T-cell (primary cell): ENCODE results near the gene TMEM95. TPM values are rescaled to one million over a fixed set of nuclear protein-coding genes. Genes with fewer than 3 reads are reported as not detected.

Experiments
- ATAC-seq, 4 experiments: fragments of 200-7000 bp in 3 of 4; fragments of 150-1000 bp in 1 of 4; cut with Tn5 transposase; replicated peaks in 1 of 4; 1 replicate in 3 of 4; 2 replicates in 1 of 4; pipeline ENCODE4 v1.10.0; 2021; ENCODE audit warnings: moderate library complexity in 3 of 4, mild to moderate bottlenecking in 2 of 4, moderate number of reproducible peaks in 1 of 4
- CTCF ChIA-PET, 2 donors: fragments of 300-600 bp; sonication (Branson Sonifier 250); formaldehyde crosslinking; loops; one replicate each; lab custom pipeline; 2022; ENCODE audit warnings: antibody characterized with exemption in 2 of 2; lab: Charles Lee
- POLR2A ChIA-PET, 2 donors: fragments of 300-600 bp; sonication (Branson Sonifier 250); formaldehyde crosslinking; loops; one replicate each; lab custom pipeline; 2022; ENCODE audit warnings: antibody characterized with exemption in 2 of 2; lab: Charles Lee
- DNase-seq, 35 experiments: peaks; one replicate each; pipeline versions ENCODE4 v3.0.0 to v3.0.0-alpha.2; 2013 to 2023
- H3K27ac ChIP-seq: one replicate; pipeline ENCODE4 v1.5.1; 2013; ENCODE audit warnings: low read length
- H3K27me3 ChIP-seq, 2 experiments: replicated peaks in 1 of 2; 1 replicate in 1 of 2; 2 replicates in 1 of 2; pipeline versions ENCODE4 v1.6.1 to v1.7.0; 2013; ENCODE audit warnings: low read length in 1 of 2, mixed read lengths in 1 of 2; ENCODE audit not compliant: control insufficient read depth in 2 of 2, insufficient read depth in 2 of 2; ENCODE audit errors: extremely low read depth in 1 of 2
- H3K36me3 ChIP-seq, 2 donors: 1 replicate in 1 of 2; 2 replicates in 1 of 2; pipeline versions ENCODE4 v1.6.1 to v1.7.0; 2013; ENCODE audit warnings: low read length in 1 of 2; ENCODE audit not compliant: control insufficient read depth in 2 of 2, insufficient read depth in 1 of 2; ENCODE audit errors: extremely low read depth in 1 of 2
- H3K4me1 ChIP-seq, 2 experiments: 1 replicate in 1 of 2; 2 replicates in 1 of 2; pipeline versions ENCODE4 v1.6.1 to v1.7.0; 2013; ENCODE audit warnings: low read length in 2 of 2, mixed read lengths in 1 of 2; ENCODE audit not compliant: insufficient read depth in 2 of 2, control insufficient read depth in 1 of 2; ENCODE audit errors: extremely low read depth in 1 of 2
- H3K4me3 ChIP-seq, 2 donors: 1 replicate in 1 of 2; 2 replicates in 1 of 2; pipeline versions ENCODE4 v1.5.1 to v1.7.0; 2013; ENCODE audit warnings: mild to moderate bottlenecking in 2 of 2, low read length in 1 of 2, moderate library complexity in 1 of 2; ENCODE audit not compliant: control insufficient read depth in 1 of 2; ENCODE audit errors: extremely low read depth in 1 of 2
- H3K9me3 ChIP-seq: 2 replicates; pipeline ENCODE4 v1.7.0; 2013
- H3K27ac Mint-ChIP-seq, 2 donors: one replicate each; pipeline ENCODE4 v1.8.0; 2020 to 2021; ENCODE audit warnings: mild to moderate bottlenecking in 2 of 2, mixed read lengths in 2 of 2
- H3K27me3 Mint-ChIP-seq, 2 donors: one replicate each; pipeline ENCODE4 v1.8.0; 2021 to 2022; ENCODE audit warnings: mixed read lengths in 2 of 2
- H3K36me3 Mint-ChIP-seq: one replicate; pipeline ENCODE4 v1.8.0; 2021; ENCODE audit warnings: mixed read lengths
- H3K4me1 Mint-ChIP-seq, 3 donors: one replicate each; pipeline ENCODE4 v1.8.0; 2020 to 2022; ENCODE audit warnings: mixed read lengths in 3 of 3, mild to moderate bottlenecking in 1 of 3
- H3K4me3 Mint-ChIP-seq, 3 donors: one replicate each; pipeline ENCODE4 v1.8.0; 2020 to 2022; ENCODE audit warnings: mild to moderate bottlenecking in 3 of 3, mixed read lengths in 3 of 3, moderate library complexity in 3 of 3
- H3K9me3 Mint-ChIP-seq, 3 donors: one replicate each; pipeline ENCODE4 v1.8.0; 2020 to 2022; ENCODE audit warnings: mixed read lengths in 3 of 3
- WGBS: methylation state at CpG from one replicate; pipeline ENCODE4 v1.1.5; 2013; ENCODE audit warnings: missing lambda C conversion rate; ENCODE audit not compliant: insufficient coverage; 5-methylcytosine and 5-hydroxymethylcytosine counted together
- total RNA-seq, 35 experiments: library from RNA in 6 of 35; stranded (reverse) in 6 of 35; fragments of 120-200 nt in 1 of 35; gene quantifications; one replicate each; pipeline versions ENCODE4 v1.2.1 to v1.2.4 and lab custom pipeline; 2013 to 2026

TMEM95 gene
- total RNA-seq, 5 donors from 2014 or later (not counting 1 experiment from before 2014, with no cell fraction given): not detected

- Histone ChIP-seq H3K4me3 (no peak overlapping the region), H3K9me3 (no peaks in the 10 kb centered on the region), H3K27me3 (no peaks in the 10 kb centered on the region), H3K27ac (peak overlapping the region; percentile 16), H3K4me1 (peaks cover 11 to 50% of the 10 kb centered on the region in 2 experiments), H3K36me3 (peaks cover 13 to 37% of the 10 kb centered on the region in 2 donors)
- Mint-ChIP-seq H3K4me3 (peak overlapping the region; percentile 83 to 95 (median 94)), H3K27me3 (no peaks in the 10 kb centered on the region), H3K9me3 (no peaks in the 10 kb centered on the region), H3K27ac (peak overlapping the region; percentile 85 to 86), H3K4me1 (peaks cover 34 to 47% (median 42%) of the 10 kb centered on the region in 3 donors), H3K36me3 (peaks cover 2% of the 10 kb centered on the region)
- ATAC-seq (no peak), DNase-seq (no peak)
- POLR2A ChIA-PET: interaction anchor here in 1 of 2 donors (0.6 kb wide), 1 partner anchor 9 kb away, joined by 3 read pairs; no protein-coding TSS in a partner anchor
- WGBS: 100% methylated on average over 1 of the region's 1 CpG
- CTCF ChIA-PET: interaction anchor here in 1 of 2 donors (1.0 kb wide), 1 partner anchor 8 kb away, joined by 3 read pairs; the partner anchor contains the start of gene ACAP1
Observed at GRCh38 chr17:7328009-7328408, 26.9 kb upstream of the TMEM95 start.

- POLR2A ChIA-PET: interaction anchor here (0.6 to 1.3 kb wide), 2 partner anchors 8 to 254 kb away, joined by 3 to 5 read pairs; partner anchors contain the start of gene MPDU1 (in 1 of the 2)
- peaks cover 42 to 51% (median 47%) of the 10 kb centered on the region in 3 donors for H3K4me1 Mint-ChIP-seq
- no peaks in the 10 kb centered on the region for H3K27me3 Mint-ChIP-seq
Observed at GRCh38 chr17:7328840-7329373, 26.0 kb upstream of the TMEM95 start, which contains the start of gene NEURL4. TSS of gene NEURL4 (minus strand) at chr17:7329335. CDS start at chr17:7329312, 23 bp downstream.

GRCh38 chr17:7329374-7329996 lies 25.5 kb upstream of the TMEM95 start:
- Histone ChIP-seq H3K36me3 (peaks cover 9 to 23% of the 10 kb centered on the region in 2 donors), H3K27ac (peak overlapping the region; percentile 90), H3K4me3 (peak overlapping the region; percentile 92 to 99), H3K4me1 (peaks cover 11 to 56% of the 10 kb centered on the region in 2 experiments), H3K27me3 (no peaks in the 10 kb centered on the region), H3K9me3 (no peaks in the 10 kb centered on the region)
- Mint-ChIP-seq H3K36me3 (peaks cover 2% of the 10 kb centered on the region), H3K27ac (peak overlapping the region; percentile 98), H3K4me3 (peak overlapping the region; percentile 94 to 95 (median 94)), H3K4me1 (peaks cover 44 to 48% (median 45%) of the 10 kb centered on the region in 3 donors), H3K9me3 (no peaks in the 10 kb centered on the region), H3K27me3 (no peaks in the 10 kb centered on the region)
- 0% methylated on average over 38 of the region's 43 CpGs for WGBS
- POLR2A ChIA-PET: interaction anchor here (0.5 to 1.3 kb wide), 8 partner anchors 13 to 275 kb away, joined by 3 to 7 read pairs (median 4); partner anchors contain the start of genes MPDU1 (in 1 of the 2) and TMEM102 (in 1 of the 2)
- DNase-seq (peak; percentile 91 to 99 (median 96)), ATAC-seq (peak; percentile 66 to 80 (median 71))
- CTCF ChIA-PET: interaction anchor here in 1 of 2 donors (0.5 to 1.6 kb wide), 15 partner anchors 9 to 357 kb away, joined by 3 to 8 read pairs (median 3); partner anchors contain the start of genes GABARAP, GPS2, POLR2A and TMEM102

More at GRCh38 chr17:7328840-7329373, 26.0 kb upstream of the TMEM95 start, which contains the start of gene NEURL4:
- Mint-ChIP-seq H3K36me3 (peaks cover 2% of the 10 kb centered on the region), H3K4me3 (peak within 1 kb of the TSS; percentile 94 to 95 (median 94)), H3K9me3 (no peaks in the 10 kb centered on the region), H3K27ac (peak within 1 kb of the TSS; percentile 98)
- CTCF ChIA-PET: interaction anchor here (0.9 to 1.6 kb wide), 7 partner anchors 8 to 358 kb away, joined by 3 to 8 read pairs (median 6); partner anchors contain the start of genes ACAP1 (in 1 of the 2), GPS2 (in 1 of the 2), TMEM102 (in 1 of the 2) and TP53 (in 1 of the 2)
- peaks cover 9 to 28% of the 10 kb centered on the region in 2 donors for H3K36me3 ChIP-seq
- DNase-seq (peak in 6 of 35 experiments; percentile 14 to 56 (median 22)), ATAC-seq (peak; percentile 65 to 73 (median 68))
- under 1% methylated on average over 42 of the region's 50 CpGs for WGBS
- H3K27me3 ChIP-seq: no peaks in the 10 kb centered on the region
- peak within 1 kb of the TSS; percentile 92 to 99 for H3K4me3 ChIP-seq
- no peaks in the 10 kb centered on the region for H3K9me3 ChIP-seq
- H3K4me1 ChIP-seq: peaks cover 11 to 56% of the 10 kb centered on the region in 2 experiments
- H3K27ac ChIP-seq: peak within 1 kb of the TSS; percentile 90

DNA sequence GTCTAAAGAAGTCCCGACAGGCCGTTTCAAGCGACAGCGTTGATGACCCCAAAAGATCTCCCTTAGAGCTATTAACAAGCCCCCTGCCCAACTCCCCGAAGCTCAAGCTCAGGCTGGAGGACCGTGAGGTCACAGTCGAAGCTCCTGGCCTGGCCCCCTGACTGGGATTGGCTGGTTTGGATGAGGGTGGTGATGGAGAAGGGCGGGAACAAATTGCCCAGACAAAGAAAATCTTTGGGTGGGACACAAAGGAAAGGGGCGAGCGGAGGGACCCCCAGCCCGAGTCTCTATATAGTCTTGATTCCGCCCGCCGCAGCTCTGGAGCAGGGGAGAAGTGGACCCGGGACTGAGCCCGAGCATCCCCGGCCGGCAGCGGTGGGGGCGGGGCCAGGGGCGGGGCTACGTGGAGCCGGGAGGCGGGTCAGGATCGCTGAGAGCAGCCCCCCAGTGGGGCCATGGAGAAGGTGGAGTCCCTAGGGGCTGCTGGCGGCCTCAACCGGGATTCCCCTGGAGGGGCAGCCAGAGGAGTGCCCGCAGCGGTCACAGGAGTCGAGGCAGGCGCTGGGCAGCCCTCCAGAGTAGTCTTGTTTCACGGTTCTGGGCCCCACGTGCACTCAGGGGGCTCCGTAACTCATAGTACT lies 24.8 kb upstream of the TMEM95 start:
- H3K27ac Mint-ChIP-seq: peak overlapping the region; percentile 98
- H3K27me3 ChIP-seq: no peaks in the 10 kb centered on the region
- no peaks in the 10 kb centered on the region for H3K27me3 Mint-ChIP-seq
- H3K4me3 Mint-ChIP-seq: peak overlapping the region; percentile 94 to 95 (median 94)
- H3K4me1 Mint-ChIP-seq: peaks cover 42 to 54% (median 51%) of the 10 kb centered on the region in 3 donors
- no peaks in the 10 kb centered on the region for H3K9me3 Mint-ChIP-seq
- H3K4me1 ChIP-seq: peaks cover 11 to 60% of the 10 kb centered on the region in 2 experiments
- peak overlapping the region; percentile 92 to 99 for H3K4me3 ChIP-seq
- peak; percentile 57 to 85 (median 73) for DNase-seq
- H3K9me3 ChIP-seq: no peaks in the 10 kb centered on the region
- ATAC-seq: peak; percentile 66 to 77 (median 70)
- POLR2A ChIA-PET: interaction anchor here (0.5 to 1.3 kb wide), 8 partner anchors 13 to 274 kb away, joined by 3 to 7 read pairs (median 4); partner anchors contain the start of genes MPDU1 (in 1 of the 2) and TMEM102 (in 1 of the 2)
- H3K27ac ChIP-seq: peak overlapping the region; percentile 90
- peaks cover 5 to 20% of the 10 kb centered on the region in 2 donors for H3K36me3 ChIP-seq
- CTCF ChIA-PET: interaction anchor here in 1 of 2 donors (0.6 to 1.6 kb wide), 14 partner anchors 9 to 357 kb away, joined by 3 to 8 read pairs (median 4); partner anchors contain the start of genes GABARAP, GPS2, POLR2A and TMEM102
- no peaks in the 10 kb centered on the region for H3K36me3 Mint-ChIP-seq
- WGBS: 3% methylated on average over 28 of the region's 34 CpGs

- DNase-seq: no peak
- Mint-ChIP-seq H3K9me3 (no peaks in the 10 kb centered on the region), H3K4me1 (peaks cover 47 to 59% (median 56%) of the 10 kb centered on the region in 3 donors), H3K36me3 (no peaks in the 10 kb centered on the region), H3K4me3 (peak overlapping the region; percentile 94 to 95 (median 94)), H3K27ac (peak overlapping the region; percentile 63 to 98), H3K27me3 (no peaks in the 10 kb centered on the region)
- Histone ChIP-seq H3K27me3 (no peaks in the 10 kb centered on the region), H3K27ac (peak overlapping the region; percentile 90), H3K4me3 (peak overlapping the region; percentile 36 to 99), H3K36me3 (peaks cover 5 to 15% of the 10 kb centered on the region in 2 donors), H3K9me3 (no peaks in the 10 kb centered on the region), H3K4me1 (peaks cover 14 to 65% of the 10 kb centered on the region in 2 experiments)
- CTCF ChIA-PET: no interaction called here
- WGBS: 79% methylated on average over 11 of the region's 13 CpGs
- no peak for ATAC-seq
- POLR2A ChIA-PET: interaction anchor here in 1 of 2 donors (1.1 kb wide), 1 partner anchor 20 kb away, joined by 3 read pairs; no protein-coding TSS in a partner anchor
Observed at GRCh38 chr17:7330638-7331015, 24.3 kb upstream of the TMEM95 start.
